A204.1 (cell line): Measurements from ENCODE around the gene DPP6.

ENCODE experiments used
- FAIRE-seq: peaks from 2 replicates; lab custom pipeline; 2012; peaks lifted over from hg19 to GRCh38; lab: Jason Lieb, UNC

DPP6 gene

GRCh38 chr7:154942691-154943090 is 890.5 kb downstream of the DPP6 start:
- no peak for FAIRE-seq
